Erythroblast (primary cell): ENCODE results near the gene TBC1D8B.

Experiments used
- DNase-seq, 2 experiments: peaks; one replicate each; lab custom pipeline; 2025; lab: John Stamatoyannopoulos, UW
- GATA1 ChIP-seq: IDR thresholded peaks from 2 replicates; pipeline ENCODE4 v1.6.1; 2011; ENCODE audit warnings: low read depth, mild to moderate bottlenecking, control low read depth, low read length, moderate library complexity
- POLR2A ChIP-seq: IDR thresholded peaks from 2 replicates; pipeline ENCODE4 v1.6.1; 2011; ENCODE audit warnings: mild to moderate bottlenecking, low read length

The TBC1D8B gene

GRCh38 chrX:106903856-106904528 is 101.5 kb downstream of the TBC1D8B start:
- TF ChIP-seq GATA1 (no peak), POLR2A (no peak)
- no peak for DNase-seq

DNA sequence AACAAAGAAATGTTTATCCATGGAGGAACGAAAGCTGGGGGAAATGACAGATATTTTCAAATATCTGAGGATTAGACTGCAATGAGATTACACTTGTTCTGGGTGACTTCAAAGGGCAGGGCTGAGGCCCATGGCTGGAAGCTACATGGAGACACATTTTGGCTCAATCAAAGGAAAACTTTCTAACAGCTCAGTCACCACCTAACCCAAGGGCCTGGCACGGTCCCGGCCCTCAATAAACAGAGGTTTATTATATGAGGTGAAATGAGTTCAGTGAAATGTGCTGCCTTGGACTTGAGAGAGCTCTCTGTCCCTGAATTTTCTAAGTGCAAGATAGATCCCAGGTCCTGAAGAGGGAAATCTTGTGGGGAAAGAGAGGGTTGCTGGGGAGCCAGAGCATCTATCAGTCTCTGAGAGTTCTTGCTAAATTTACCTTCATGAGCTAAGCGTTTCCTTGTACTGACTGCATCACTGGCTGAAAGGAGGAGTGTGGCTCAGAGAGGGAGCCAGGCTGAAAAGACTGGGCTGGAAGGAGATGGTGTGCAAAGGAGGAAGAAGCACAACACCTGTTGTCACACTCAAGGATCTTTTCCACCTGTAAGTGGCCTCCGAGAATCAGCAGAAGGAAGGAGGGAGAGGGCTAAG is 102.7 kb downstream of the TBC1D8B start:
- no peak for TF ChIP-seq GATA1
- no peak for TF ChIP-seq POLR2A

GRCh38 chrX:106906361-106906760 is 103.9 kb downstream of the TBC1D8B start:
- DNase-seq = no peak
- TF ChIP-seq POLR2A = no peak
- TF ChIP-seq GATA1 = no peak

More for the DNA sequence above, 102.7 kb downstream of the TBC1D8B start:
- DNase-seq = no peak

- no peak for TF ChIP-seq GATA1
- no peak for TF ChIP-seq POLR2A
- no peak for DNase-seq
These were observed 110.4 kb downstream of the TBC1D8B start for GRCh38 chrX:106912864-106913263.

DNA sequence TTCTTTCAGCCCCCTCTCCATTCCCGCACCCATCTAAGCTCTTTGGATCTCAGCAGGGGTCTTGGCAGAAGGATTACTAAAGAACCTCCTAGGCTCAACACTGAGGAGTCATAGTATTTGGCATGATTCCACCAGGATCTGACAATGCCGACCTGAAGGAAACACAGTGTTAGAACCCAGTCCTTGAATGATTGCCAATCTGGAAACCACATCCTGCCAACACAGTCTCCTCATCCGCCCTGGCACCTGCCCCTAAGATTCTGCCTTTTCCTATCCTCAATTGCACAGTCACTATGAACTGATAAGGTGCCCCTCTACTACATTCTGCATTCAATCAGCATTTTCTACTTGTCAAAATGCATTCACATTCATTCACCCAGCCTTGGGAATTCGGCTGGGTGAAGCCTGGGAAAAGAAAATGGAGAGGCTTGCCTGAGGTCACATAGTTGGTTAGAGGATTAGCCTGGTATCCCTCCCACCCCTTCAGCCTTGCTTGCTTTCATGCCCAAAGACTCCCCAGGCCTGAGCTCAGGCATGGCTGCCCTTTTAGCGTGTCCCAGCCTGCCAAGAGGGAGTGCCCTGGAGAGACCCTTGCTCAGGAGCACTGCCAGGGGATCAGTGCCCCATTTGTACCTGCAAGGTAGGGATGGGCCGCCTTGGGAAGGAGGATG is 115.5 kb downstream of the TBC1D8B start:
- DNase-seq = no peak
- no peak for TF ChIP-seq GATA1
- no peak for TF ChIP-seq POLR2A

GRCh38 chrX:106919932-106920452 is 117.5 kb downstream of the TBC1D8B start, which contains the start of gene CLDN2:
CLDN2 (plus strand) TSS chrX:106920402; CDS start chrX:106928229, 7,827 bp downstream.
- no peak for TF ChIP-seq GATA1
- no peak for TF ChIP-seq POLR2A
- no peak for DNase-seq

DNA sequence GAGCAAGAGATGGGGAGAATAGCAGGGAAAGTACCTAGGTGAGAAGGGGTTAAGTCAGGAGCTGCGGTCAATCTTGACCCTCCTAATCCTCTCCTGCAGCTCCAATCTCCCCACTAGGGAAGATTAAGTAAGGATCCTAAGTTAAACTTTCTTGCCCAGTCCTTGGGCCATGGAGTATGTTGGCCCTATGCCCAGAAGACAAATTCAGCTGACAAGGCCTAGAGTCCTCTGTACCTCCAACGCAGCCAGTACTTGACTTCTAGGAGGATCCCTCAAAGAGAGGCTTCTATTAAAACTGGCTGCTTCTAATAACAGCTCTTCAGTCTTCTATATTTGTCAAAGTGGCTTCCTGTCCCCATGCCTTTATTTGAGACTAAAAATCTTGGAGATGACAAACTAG is 119.2 kb downstream of the TBC1D8B start:
- no peak for DNase-seq
- TF ChIP-seq GATA1 (no peak), POLR2A (no peak)
